ENCODE measurements around the gene FURIN.

The FURIN gene

DNA sequence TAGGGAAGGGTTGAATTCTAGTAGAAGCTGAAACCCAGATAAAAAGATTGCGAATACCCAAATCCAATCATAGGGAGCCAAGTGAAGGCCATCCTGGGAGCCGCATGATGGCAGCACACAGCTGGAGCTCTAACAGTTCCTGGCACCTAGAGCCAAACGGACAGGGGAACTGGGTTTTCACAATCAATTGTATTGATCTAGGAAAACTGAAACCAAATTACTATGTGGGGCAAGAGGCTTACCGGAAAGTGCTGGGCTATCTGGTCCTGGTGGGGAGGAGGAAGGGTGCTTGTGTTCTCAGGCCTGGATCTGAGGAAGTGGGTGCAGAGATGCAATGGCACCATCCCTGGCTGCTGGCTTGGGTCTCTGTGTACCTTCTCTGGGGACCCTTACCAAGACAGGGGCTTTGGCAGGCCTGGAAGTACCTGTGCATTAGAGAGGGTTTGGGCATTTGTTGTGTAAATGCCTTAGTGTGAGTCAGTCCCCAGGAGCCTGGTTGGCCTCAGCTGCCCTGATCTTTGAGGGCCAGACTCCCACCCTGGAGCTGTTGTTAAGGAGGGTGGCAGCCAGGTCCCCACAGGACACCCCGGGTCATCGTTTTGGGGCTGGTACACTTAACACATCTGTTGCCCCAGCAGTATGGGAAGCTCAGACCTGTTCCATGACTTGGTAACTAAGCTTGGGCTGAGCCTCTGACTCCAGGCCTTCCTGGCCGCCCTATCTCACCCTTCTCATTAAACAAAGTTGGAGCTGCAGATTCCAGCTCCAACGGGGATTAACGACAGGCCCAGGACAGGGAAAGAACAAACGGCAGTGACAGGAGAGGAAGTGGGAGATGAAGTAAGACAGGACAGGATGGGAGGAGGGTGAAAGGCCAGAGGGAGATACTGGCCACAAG lies 8.9 kb upstream of the FURIN start:
- no peaks in the 10 kb centered on the region for H3K36me3 ChIP-seq (ENCODE audit: control insufficient read depth, insufficient read depth, low read length)
- TF ChIP-seq, protein P1, sequence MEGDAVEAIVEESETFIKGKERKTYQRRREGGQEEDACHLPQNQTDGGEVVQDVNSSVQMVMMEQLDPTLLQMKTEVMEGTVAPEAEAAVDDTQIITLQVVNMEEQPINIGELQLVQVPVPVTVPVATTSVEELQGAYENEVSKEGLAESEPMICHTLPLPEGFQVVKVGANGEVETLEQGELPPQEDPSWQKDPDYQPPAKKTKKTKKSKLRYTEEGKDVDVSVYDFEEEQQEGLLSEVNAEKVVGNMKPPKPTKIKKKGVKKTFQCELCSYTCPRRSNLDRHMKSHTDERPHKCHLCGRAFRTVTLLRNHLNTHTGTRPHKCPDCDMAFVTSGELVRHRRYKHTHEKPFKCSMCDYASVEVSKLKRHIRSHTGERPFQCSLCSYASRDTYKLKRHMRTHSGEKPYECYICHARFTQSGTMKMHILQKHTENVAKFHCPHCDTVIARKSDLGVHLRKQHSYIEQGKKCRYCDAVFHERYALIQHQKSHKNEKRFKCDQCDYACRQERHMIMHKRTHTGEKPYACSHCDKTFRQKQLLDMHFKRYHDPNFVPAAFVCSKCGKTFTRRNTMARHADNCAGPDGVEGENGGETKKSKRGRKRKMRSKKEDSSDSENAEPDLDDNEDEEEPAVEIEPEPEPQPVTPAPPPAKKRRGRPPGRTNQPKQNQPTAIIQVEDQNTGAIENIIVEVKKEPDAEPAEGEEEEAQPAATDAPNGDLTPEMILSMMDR (IDR thresholded peaks at IDR 0.05; ENCODE audit: insufficient read depth, low read length, poor library complexity, severe bottlenecking): no peak
- no peaks in the 10 kb centered on the region for H3K27me3 ChIP-seq (replicated peaks; ENCODE audit: control insufficient read depth, insufficient read depth, low read length)
- DNase-seq (ENCODE audit: extremely low read depth, insufficient read length): no peak
- no peak overlapping the region for H3K4me3 ChIP-seq (replicated peaks; ENCODE audit: low read depth, low read length)

DNA sequence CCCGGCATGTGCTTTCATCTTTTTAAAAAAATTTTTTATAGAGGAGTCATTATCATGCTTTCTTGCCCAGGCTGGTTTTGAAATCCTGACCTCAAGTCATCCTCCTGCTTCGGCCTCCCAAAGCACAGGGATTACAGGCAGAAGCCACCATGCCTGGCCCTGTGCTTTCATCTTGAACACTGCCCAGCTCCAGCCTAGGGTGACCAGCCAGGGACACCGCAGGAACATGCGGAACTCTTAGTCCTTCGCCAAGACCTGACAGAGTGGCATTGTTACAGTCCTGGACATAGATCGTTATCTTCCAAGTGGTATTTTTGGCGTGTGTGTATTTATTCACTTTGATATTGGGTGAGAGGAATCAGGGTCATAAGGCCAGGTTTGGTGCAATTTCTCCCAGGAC lies 7.9 kb upstream of the FURIN start:
- H3K4me3 ChIP-seq (replicated peaks; ENCODE audit: low read depth, low read length): no peak overlapping the region
- no peak for DNase-seq (ENCODE audit: extremely low read depth, insufficient read length)
- no peaks in the 10 kb centered on the region for H3K27me3 ChIP-seq (replicated peaks; ENCODE audit: control insufficient read depth, insufficient read depth, low read length)
- TF ChIP-seq, protein P1 (IDR thresholded peaks at IDR 0.05; ENCODE audit: insufficient read depth, low read length, poor library complexity, severe bottlenecking): no peak
- H3K36me3 ChIP-seq (ENCODE audit: control insufficient read depth, insufficient read depth, low read length): no peaks in the 10 kb centered on the region

DNA sequence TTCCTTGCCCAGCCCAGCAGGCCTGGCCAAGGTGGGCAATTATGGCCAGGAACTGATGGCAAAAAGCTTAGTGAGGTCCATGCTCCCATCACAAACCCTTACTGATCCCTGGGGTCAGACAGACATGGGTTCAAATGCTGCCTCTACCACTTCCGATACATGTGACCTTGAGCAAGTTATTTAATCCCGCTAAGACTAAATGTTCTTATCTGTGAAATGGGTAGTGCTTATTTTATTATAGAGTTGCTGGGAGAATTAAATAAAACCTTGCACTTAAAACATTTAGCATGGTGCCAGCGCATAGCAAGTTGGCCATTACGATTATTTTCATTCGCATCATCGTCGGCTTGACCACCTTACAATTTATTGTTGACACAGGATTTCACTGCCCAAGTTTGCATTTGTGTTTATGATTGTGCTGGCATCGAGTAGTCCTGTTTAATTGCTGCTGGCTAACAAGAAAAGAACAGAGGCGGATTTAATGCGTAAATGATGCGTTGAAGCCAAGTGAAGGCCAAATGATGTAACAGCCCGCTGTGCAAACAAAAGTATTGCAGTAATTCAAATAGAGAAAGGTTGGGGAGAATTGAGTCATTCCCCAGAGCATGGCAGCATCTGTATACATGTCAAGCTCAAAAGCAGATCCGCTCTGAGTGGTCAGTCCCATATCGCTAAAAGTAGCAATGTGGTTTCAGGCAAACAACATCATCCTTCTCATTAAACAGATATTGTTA lies 7.3 kb upstream of the FURIN start:
- no peak for DNase-seq (ENCODE audit: extremely low read depth, insufficient read length)

DNA sequence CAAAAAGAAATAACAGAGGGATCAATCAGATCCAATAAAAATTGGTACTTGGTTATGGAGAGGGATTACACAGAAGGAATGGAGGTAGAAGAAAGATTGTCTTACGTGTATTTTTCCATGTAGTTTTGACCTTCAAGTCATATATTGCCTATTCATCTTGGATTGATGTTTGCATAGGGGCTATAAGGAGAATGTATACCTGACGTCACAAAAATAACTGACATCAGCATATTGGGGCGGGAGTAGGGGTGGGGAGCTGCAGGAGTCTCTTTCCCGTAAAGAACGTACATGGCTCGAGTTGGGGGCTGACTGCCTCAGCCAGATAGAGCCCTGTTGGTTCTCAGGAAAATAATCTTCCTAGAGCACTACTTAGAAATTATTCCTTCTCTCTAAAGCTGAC lies 5.9 kb upstream of the FURIN start:
- no peaks in the 10 kb centered on the region for H3K27me3 ChIP-seq (replicated peaks; ENCODE audit: control insufficient read depth, insufficient read depth, low read length)
- TF ChIP-seq, protein P1 (IDR thresholded peaks at IDR 0.05; ENCODE audit: insufficient read depth, low read length, poor library complexity, severe bottlenecking): no peak
- no peaks in the 10 kb centered on the region for H3K36me3 ChIP-seq (ENCODE audit: control insufficient read depth, insufficient read depth, low read length)
- no peak for DNase-seq (ENCODE audit: extremely low read depth, insufficient read length)
- H3K4me3 ChIP-seq (replicated peaks; ENCODE audit: low read depth, low read length): no peak overlapping the region

More for the DNA sequence above, 7.3 kb upstream of the FURIN start:
- no peaks in the 10 kb centered on the region for H3K36me3 ChIP-seq (ENCODE audit: control insufficient read depth, insufficient read depth, low read length)
- H3K27me3 ChIP-seq (replicated peaks; ENCODE audit: control insufficient read depth, insufficient read depth, low read length): no peaks in the 10 kb centered on the region
- TF ChIP-seq, protein P1 (IDR thresholded peaks at IDR 0.05; ENCODE audit: insufficient read depth, low read length, poor library complexity, severe bottlenecking): no peak
- no peak overlapping the region for H3K4me3 ChIP-seq (replicated peaks; ENCODE audit: low read depth, low read length)

DNA sequence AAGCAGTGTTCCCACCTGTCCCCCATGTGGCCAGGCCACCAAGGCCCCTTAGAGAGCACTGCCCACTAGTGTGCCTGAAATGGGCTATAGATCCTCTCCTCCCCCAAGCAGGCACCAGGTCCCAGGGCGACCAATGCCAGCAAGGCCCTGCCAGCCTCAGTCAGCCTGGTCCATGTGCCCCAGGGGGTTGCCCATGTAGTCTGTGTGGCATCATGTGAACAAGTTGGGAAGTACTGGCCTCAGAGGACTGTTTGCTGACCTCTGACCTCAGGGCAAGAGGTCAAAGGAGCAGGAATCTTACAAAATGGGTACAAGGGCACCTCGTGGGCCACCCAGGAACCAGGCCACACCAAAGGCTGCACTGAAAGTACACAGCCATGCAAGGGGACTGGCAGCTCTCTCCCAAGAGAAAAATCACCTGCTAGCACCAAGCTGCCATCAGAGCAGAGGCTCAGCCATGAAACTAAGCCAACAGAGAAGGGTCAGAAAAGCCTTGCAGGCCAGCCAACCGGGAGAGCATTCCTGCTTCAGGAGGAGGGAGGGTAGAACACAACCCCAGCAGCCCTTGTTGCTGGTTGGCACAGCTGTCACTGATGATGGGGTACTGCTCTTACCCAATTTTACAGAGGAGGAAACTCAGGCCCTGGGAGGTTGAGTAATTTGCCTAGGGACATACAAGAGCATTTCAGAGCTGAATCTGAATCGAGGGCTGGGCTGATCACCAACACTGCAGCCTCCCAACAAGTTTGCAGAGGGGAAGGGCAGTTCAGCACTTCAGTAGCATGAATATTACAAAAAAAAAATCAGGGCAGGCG lies 5.2 kb upstream of the FURIN start:
- Histone ChIP-seq H3K36me3 (ENCODE audit: control insufficient read depth, insufficient read depth, low read length) (no peaks in the 10 kb centered on the region), H3K4me3 (replicated peaks; ENCODE audit: low read depth, low read length) (no peak overlapping the region), H3K27me3 (replicated peaks; ENCODE audit: control insufficient read depth, insufficient read depth, low read length) (no peaks in the 10 kb centered on the region)
- DNase-seq (ENCODE audit: extremely low read depth, insufficient read length): no peak
- TF ChIP-seq, protein P1 (IDR thresholded peaks at IDR 0.05; ENCODE audit: insufficient read depth, low read length, poor library complexity, severe bottlenecking): no peak

All from GM06990 (cell line).